Kidney (tissue), 14 donors: ENCODE measurements around the gene RASAL2. TPM values are rescaled to one million over a fixed set of nuclear protein-coding genes. Genes with fewer than 3 reads are reported as not detected.
"Not testable (repeated sequence)": the region's sequence is repeated elsewhere in the genome, so short reads cannot be mapped to it uniquely, and the experiment has no call there.

Experiments
- DNase-seq, 5 donors: peaks; one replicate each; pipeline ENCODE4 v3.0.0-alpha.2; 2013 to 2020
- FAIRE-seq: peaks from 2 replicates; lab custom pipeline; 2012; peaks lifted over from hg19 to GRCh38; lab: Jason Lieb, UNC
- H3K27ac ChIP-seq, 2 donors: one replicate each; pipeline ENCODE4 v1.7.0; 2013; ENCODE audit warnings: low read depth in 2 of 2, low read length in 2 of 2, inconsistent platforms in 1 of 2
- H3K27me3 ChIP-seq: one replicate; pipeline ENCODE4 v1.7.1; 2013; ENCODE audit warnings: low read length, inconsistent platforms; ENCODE audit not compliant: control insufficient read depth, insufficient read depth
- H3K36me3 ChIP-seq, 3 donors: one replicate each; pipeline versions ENCODE4 v1.7.0 to v1.7.1; 2013; ENCODE audit warnings: low read length in 3 of 3, control low read depth in 1 of 3, inconsistent platforms in 1 of 3; ENCODE audit not compliant: insufficient read depth in 3 of 3, control insufficient read depth in 2 of 3
- H3K4me1 ChIP-seq, 3 donors: one replicate each; pipeline versions ENCODE4 v1.7.0 to v1.7.1; 2013; ENCODE audit warnings: low read length in 3 of 3, inconsistent platforms in 1 of 3, low read depth in 1 of 3; ENCODE audit not compliant: control insufficient read depth in 2 of 3, insufficient read depth in 2 of 3
- H3K4me3 ChIP-seq, 3 donors: one replicate each; pipeline versions ENCODE4 v1.7.0 to v1.8.1; 2013; ENCODE audit warnings: low read length in 3 of 3, control low read depth in 1 of 3, inconsistent platforms in 1 of 3
- H3K9ac ChIP-seq, 3 donors: one replicate each; pipeline versions ENCODE4 v1.7.0 to v1.7.1; 2013; ENCODE audit warnings: low read length in 3 of 3, control low read depth in 1 of 3, inconsistent platforms in 1 of 3
- H3K9me3 ChIP-seq, 3 donors: one replicate each; pipeline versions ENCODE4 v1.7.0 to v1.7.1; 2013; ENCODE audit warnings: low read length in 3 of 3, control low read depth in 1 of 3, inconsistent platforms in 1 of 3; ENCODE audit not compliant: control insufficient read depth in 2 of 3, insufficient read depth in 1 of 3
- intact Hi-C: fragments of 100-400 bp; cut with DNase I; formaldehyde crosslinking; loops from one replicate; pipeline ENCODE4 v1.11.1; 2022
- polyA plus RNA-seq: library from polyadenylated mRNA; stranded (reverse); fragments of 350-450 nt; fragmentation: Illumina TruSeq; extraction: RNeasy Lipid Tissue Mini Kit (QIAGEN cat#74804); gene quantifications from one replicate; pipeline ENCODE4 v1.2.3, GENCODE V29; 2014; ENCODE audit warnings: low read depth, low replicate concordance; ENCODE audit not compliant: insufficient read depth
- total RNA-seq: library from RNA; stranded (reverse); fragmentation: NEBNext Ultra II Directional; extraction: Animal tissue kit (Norgen Biotek cat#: 25700); gene quantifications from one replicate; pipeline ENCODE4 v1.2.1, GENCODE V29; 2021
- TF ChIP-seq, protein P1 (sequence below): IDR thresholded peaks from 3 replicates; pipeline ENCODE4 v1.5.1; 2012; ENCODE audit warnings: mild to moderate bottlenecking, moderate library complexity, borderline replicate concordance; ENCODE audit not compliant: insufficient read depth; ENCODE audit errors: extremely low read depth
- donor health status: control.
- donor health status: control.
- donor health status: control.
- donor health status: control.
- donor health status: control.
- donor health status: DM: yes; HTN: yes; CAD: no.
- donor health status: Normal renal cell carcinoma (clear cell type).

The RASAL2 gene
- total and polyA plus RNA-seq, 2 donors from 2014 or later: 2.2 to 26.5 TPM

- Histone ChIP-seq H3K27me3 (no peaks in the 10 kb centered on the region), H3K9ac (no peak overlapping the region), H3K9me3 (no peaks in the 10 kb centered on the region), H3K4me3 (no peak overlapping the region), H3K36me3 (no peaks in the 10 kb centered on the region), H3K4me1 (no peaks in the 10 kb centered on the region), H3K27ac (no peak overlapping the region)
- intact Hi-C loops: no loop called here
- TF ChIP-seq, protein P1, sequence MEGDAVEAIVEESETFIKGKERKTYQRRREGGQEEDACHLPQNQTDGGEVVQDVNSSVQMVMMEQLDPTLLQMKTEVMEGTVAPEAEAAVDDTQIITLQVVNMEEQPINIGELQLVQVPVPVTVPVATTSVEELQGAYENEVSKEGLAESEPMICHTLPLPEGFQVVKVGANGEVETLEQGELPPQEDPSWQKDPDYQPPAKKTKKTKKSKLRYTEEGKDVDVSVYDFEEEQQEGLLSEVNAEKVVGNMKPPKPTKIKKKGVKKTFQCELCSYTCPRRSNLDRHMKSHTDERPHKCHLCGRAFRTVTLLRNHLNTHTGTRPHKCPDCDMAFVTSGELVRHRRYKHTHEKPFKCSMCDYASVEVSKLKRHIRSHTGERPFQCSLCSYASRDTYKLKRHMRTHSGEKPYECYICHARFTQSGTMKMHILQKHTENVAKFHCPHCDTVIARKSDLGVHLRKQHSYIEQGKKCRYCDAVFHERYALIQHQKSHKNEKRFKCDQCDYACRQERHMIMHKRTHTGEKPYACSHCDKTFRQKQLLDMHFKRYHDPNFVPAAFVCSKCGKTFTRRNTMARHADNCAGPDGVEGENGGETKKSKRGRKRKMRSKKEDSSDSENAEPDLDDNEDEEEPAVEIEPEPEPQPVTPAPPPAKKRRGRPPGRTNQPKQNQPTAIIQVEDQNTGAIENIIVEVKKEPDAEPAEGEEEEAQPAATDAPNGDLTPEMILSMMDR: peak; percentile 53
- no peak for FAIRE-seq
- DNase-seq: peak in 3 of 5 donors; percentile 27 to 53 (median 29)
These were observed 95.9 kb downstream of the RASAL2 start for GRCh38 chr1:178189814-178190213.

DNA sequence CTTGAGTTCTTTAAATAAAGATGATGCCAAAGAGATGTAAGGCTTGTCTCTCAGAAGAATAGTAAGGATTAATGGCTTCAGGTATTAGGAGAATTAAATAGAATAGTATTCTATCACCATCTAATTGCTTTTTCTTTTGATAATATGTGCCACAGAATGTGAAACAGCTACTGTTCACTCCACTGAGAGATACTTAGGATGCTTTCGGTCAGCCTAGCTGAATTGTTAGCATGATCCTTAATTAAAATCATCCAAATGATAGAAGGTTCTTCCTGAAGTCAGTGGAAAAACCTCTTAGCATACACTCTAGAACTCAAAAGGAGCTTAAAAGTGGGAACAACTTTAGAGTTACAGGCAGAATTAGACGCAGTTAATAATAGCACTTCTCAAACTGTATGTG is 97.0 kb downstream of the RASAL2 start:
- intact Hi-C loops: no loop called here
- Histone ChIP-seq H3K4me3 (no peak overlapping the region), H3K9me3 (no peaks in the 10 kb centered on the region), H3K27ac (no peak overlapping the region), H3K27me3 (no peaks in the 10 kb centered on the region), H3K36me3 (no peaks in the 10 kb centered on the region), H3K4me1 (no peaks in the 10 kb centered on the region), H3K9ac (no peak overlapping the region)
- no peak for FAIRE-seq
- no peak for DNase-seq
- TF ChIP-seq, protein P1: no peak

DNA sequence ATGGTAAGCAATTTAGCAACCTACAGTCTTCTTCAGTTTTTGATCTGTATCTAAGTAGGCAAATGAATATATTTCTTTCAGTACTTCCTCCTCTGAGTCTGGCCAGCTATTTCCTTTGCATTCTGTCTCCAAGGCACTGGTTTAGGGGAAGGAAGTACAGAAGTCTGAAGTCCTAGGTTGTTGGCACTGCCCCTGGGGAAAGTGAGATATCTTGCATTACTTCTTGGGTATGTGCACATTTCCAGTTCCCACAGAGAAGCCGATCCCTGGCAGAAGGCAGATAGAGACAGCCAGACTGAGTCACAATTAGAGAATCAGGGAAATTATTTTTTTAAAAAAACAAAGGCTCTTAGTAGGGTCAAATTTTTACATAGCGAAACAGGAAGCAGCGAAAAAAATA is 98.8 kb downstream of the RASAL2 start:
- Histone ChIP-seq H3K4me3 (no peak overlapping the region), H3K9ac (no peak overlapping the region), H3K4me1 (no peaks in the 10 kb centered on the region), H3K9me3 (no peaks in the 10 kb centered on the region), H3K36me3 (no peaks in the 10 kb centered on the region), H3K27ac (no peak overlapping the region), H3K27me3 (no peaks in the 10 kb centered on the region)
- DNase-seq: peak in 1 of 5 donors; percentile 22
- no peak for FAIRE-seq
- TF ChIP-seq, protein P1: no peak
- intact Hi-C loops: no loop called here

DNA sequence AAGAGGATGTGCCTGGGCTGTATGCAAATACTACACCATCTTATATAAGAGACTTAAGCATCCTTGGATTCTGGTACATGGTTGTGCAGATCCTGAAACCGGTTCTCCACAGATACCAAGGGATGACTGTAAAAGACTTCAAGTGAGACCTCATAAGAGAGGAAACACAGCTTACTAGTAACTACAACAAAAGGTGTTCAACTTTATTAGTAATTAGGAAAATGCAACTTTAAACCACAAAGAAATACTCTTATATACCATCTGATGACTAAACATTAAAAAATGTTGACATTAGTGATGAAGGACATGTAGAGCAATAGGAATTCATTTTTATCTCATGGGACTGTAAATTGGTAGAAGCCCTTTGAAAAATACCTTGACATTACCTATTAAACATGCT is 102.7 kb downstream of the RASAL2 start:
- TF ChIP-seq, protein P1: no peak
- DNase-seq (no peak), FAIRE-seq (no peak)
- no peak overlapping the region for H3K9ac ChIP-seq
- no peaks in the 10 kb centered on the region for H3K27me3 ChIP-seq
- H3K36me3 ChIP-seq: no peaks in the 10 kb centered on the region
- H3K9me3 ChIP-seq: no peaks in the 10 kb centered on the region
- intact Hi-C loops: no loop called here
- H3K27ac ChIP-seq: no peak overlapping the region
- H3K4me1 ChIP-seq: no peaks in the 10 kb centered on the region
- H3K4me3 ChIP-seq: no peak overlapping the region

GRCh38 chr1:178202095-178202494 is 108.2 kb downstream of the RASAL2 start:
- H3K36me3 ChIP-seq, H3K9me3 ChIP-seq, H3K4me3 ChIP-seq, DNase-seq, H3K9ac ChIP-seq, H3K4me1 ChIP-seq, FAIRE-seq, H3K27ac ChIP-seq, intact Hi-C loops, H3K27me3 ChIP-seq: not testable (repeated sequence)
